CD14-positive monocyte (primary cell): ENCODE measurements around the gene IFI44L. TPM values are rescaled to one million over a fixed set of nuclear protein-coding genes. Genes with fewer than 3 reads are reported as not detected.

ENCODE experiments used
- DNase-seq, 3 donors: peaks; one replicate each; pipeline ENCODE4 v3.0.0-alpha.2; 2011 to 2022
- H2AFZ ChIP-seq: 2 replicates; pipeline ENCODE4 v1.6.0; 2012; ENCODE audit warnings: mild to moderate bottlenecking, low read depth, low read length, inconsistent platforms; ENCODE audit not compliant: insufficient read depth, poor library complexity, severe bottlenecking
- H3K27ac ChIP-seq, 2 donors: 1 replicate in 1 of 2; 2 replicates in 1 of 2; pipeline ENCODE4 v1.5.1; 2012 to 2013; ENCODE audit warnings: low read length in 2 of 2, control low read depth in 1 of 2, inconsistent platforms in 1 of 2, low read depth in 1 of 2, mild to moderate bottlenecking in 1 of 2
- H3K27me3 ChIP-seq, 2 donors: one replicate each; pipeline versions ENCODE4 v1.6.0 to v1.6.1; 2011 to 2013; ENCODE audit warnings: low read length in 2 of 2; ENCODE audit not compliant: control insufficient read depth in 2 of 2, insufficient read depth in 2 of 2
- H3K36me3 ChIP-seq, 2 donors: replicated peaks in 1 of 2; 1 replicate in 1 of 2; 2 replicates in 1 of 2; pipeline versions ENCODE4 v1.5.1 to v1.6.1; 2012 to 2013; ENCODE audit warnings: low read length in 2 of 2, control low read depth in 1 of 2, inconsistent platforms in 1 of 2, mild to moderate bottlenecking in 1 of 2; ENCODE audit not compliant: insufficient read depth in 2 of 2, control insufficient read depth in 1 of 2
- H3K4me1 ChIP-seq, 2 donors: 1 replicate in 1 of 2; 2 replicates in 1 of 2; pipeline versions ENCODE4 v1.5.1 to v1.6.1; 2012 to 2013; ENCODE audit warnings: low read length in 2 of 2, control low read depth in 1 of 2, inconsistent platforms in 1 of 2, mild to moderate bottlenecking in 1 of 2, moderate library complexity in 1 of 2; ENCODE audit not compliant: insufficient read depth in 2 of 2, control insufficient read depth in 1 of 2
- H3K4me2 ChIP-seq: replicated peaks from 2 replicates; pipeline ENCODE3; 2012; ENCODE audit warnings: low read length, moderate library complexity, mild to moderate bottlenecking; ENCODE audit not compliant: poor library complexity, severe bottlenecking; ENCODE audit errors: extremely low read depth
- H3K4me3 ChIP-seq, 3 experiments: fragments of 200-600 bp in 1 of 3; sonication (generic) in 1 of 3; replicated peaks in 1 of 3; 1 replicate in 2 of 3; 2 replicates in 1 of 3; pipeline ENCODE4 v1.5.1; 2011 to 2013; ENCODE audit warnings: low read length in 3 of 3, mild to moderate bottlenecking in 3 of 3, control low read depth in 2 of 3, low read depth in 2 of 3, inconsistent platforms in 1 of 3, moderate library complexity in 1 of 3
- H3K79me2 ChIP-seq: 2 replicates; pipeline ENCODE4 v1.6.0; 2012; ENCODE audit warnings: mild to moderate bottlenecking, control low read depth, inconsistent platforms, low read length, moderate library complexity; ENCODE audit not compliant: insufficient read depth
- H3K9ac ChIP-seq: 2 replicates; pipeline ENCODE4 v1.6.0; 2017; ENCODE audit warnings: low read length, mild to moderate bottlenecking; ENCODE audit not compliant: insufficient read depth, poor library complexity, severe bottlenecking
- H3K9me3 ChIP-seq, 2 donors: replicated peaks in 1 of 2; 1 replicate in 1 of 2; 2 replicates in 1 of 2; pipeline versions ENCODE4 v1.5.1 to v1.6.1; 2012 to 2013; ENCODE audit warnings: low read length in 2 of 2, control low read depth in 1 of 2; ENCODE audit not compliant: control insufficient read depth in 1 of 2, insufficient read depth in 1 of 2
- H4K20me1 ChIP-seq: 2 replicates; pipeline ENCODE4 v1.6.0; 2012; ENCODE audit warnings: mild to moderate bottlenecking, low read length, control low read depth, moderate library complexity; ENCODE audit not compliant: insufficient read depth
- H3K27ac Mint-ChIP-seq, 7 donors: one replicate each; pipeline ENCODE4 v1.8.0; 2020; ENCODE audit warnings: mild to moderate bottlenecking in 7 of 7, mixed read lengths in 7 of 7, moderate library complexity in 6 of 7, inconsistent platforms in 2 of 7
- H3K27me3 Mint-ChIP-seq, 3 donors: one replicate each; pipeline ENCODE4 v1.8.0; 2021 to 2022; ENCODE audit warnings: low read depth in 3 of 3, mild to moderate bottlenecking in 3 of 3, mixed read lengths in 3 of 3, moderate library complexity in 3 of 3, inconsistent platforms in 1 of 3
- H3K36me3 Mint-ChIP-seq, 2 donors: one replicate each; pipeline ENCODE4 v1.8.0; 2020; ENCODE audit warnings: mixed read lengths in 2 of 2, inconsistent platforms in 1 of 2, mild to moderate bottlenecking in 1 of 2
- H3K4me1 Mint-ChIP-seq: one replicate; pipeline ENCODE4 v1.8.0; 2020; ENCODE audit warnings: mild to moderate bottlenecking, mixed read lengths
- H3K4me3 Mint-ChIP-seq, 2 donors: one replicate each; pipeline ENCODE4 v1.8.0; 2020; ENCODE audit warnings: mild to moderate bottlenecking in 2 of 2, mixed read lengths in 2 of 2, moderate library complexity in 1 of 2
- H3K9me3 Mint-ChIP-seq, 7 donors: one replicate each; pipeline ENCODE4 v1.8.0; 2020 to 2022; ENCODE audit warnings: mixed read lengths in 7 of 7, mild to moderate bottlenecking in 6 of 7, moderate library complexity in 6 of 7, inconsistent platforms in 2 of 7
- CTCF ChIP-seq: fragments of 200-600 bp; IDR thresholded peaks from one replicate; pipeline ENCODE4 v1.8.0; 2022; ENCODE audit warnings: antibody characterized with exemption, mild to moderate bottlenecking
- WGBS: methylation state at CpG from one replicate; pipeline ENCODE4 v1.1.5; 2013; ENCODE audit warnings: missing lambda C conversion rate; ENCODE audit not compliant: insufficient coverage; 5-methylcytosine and 5-hydroxymethylcytosine counted together
- intact Hi-C, 2 donors: fragments of 100-400 bp; cut with micrococcal nuclease; formaldehyde crosslinking; loops; one replicate each; pipeline versions ENCODE4 v1.15.0 to v1.15.1; 2023
- polyA plus RNA-seq, 3 donors: library from polyadenylated mRNA; depleted of rRNA in 1 of 3; unstranded in 2 of 3; stranded (reverse) in 1 of 3; fragments of 300-500 nt in 2 of 3; fragments of >200 nt in 1 of 3; fragmentation: Illumina TruSeq in 2 of 3; gene quantifications; 1 replicate in 2 of 3; 2 replicates in 1 of 3; pipeline ENCODE4 v1.2.3, GENCODE V29; 2012 to 2021

IFI44L gene
- polyA plus RNA-seq, 3 donors, result 8.6 to 17.4 (median 11.0) TPM

GRCh38 chr1:78619032-78619431, 1.2 kb upstream of the IFI44L start:
- TF ChIP-seq CTCF, result no peak
- H3K4me3 Mint-ChIP-seq, result peak overlapping the region in 1 of 2 donors; percentile 91
- no peak for DNase-seq
- no peaks in the 10 kb centered on the region for H3K79me2 ChIP-seq
- intact Hi-C loops, result loop anchor here (2.0 to 5.0 kb wide), 2 partner anchors 53 to 56 kb away; no protein-coding TSS in a partner anchor
- H3K27ac Mint-ChIP-seq, result no peak overlapping the region
- peaks cover 35% of the 10 kb centered on the region for H3K4me1 Mint-ChIP-seq
- peaks cover 0 to 3% of the 10 kb centered on the region in 2 donors for H3K36me3 Mint-ChIP-seq
- no peaks in the 10 kb centered on the region for H3K9me3 ChIP-seq
- no peaks in the 10 kb centered on the region for H3K27me3 ChIP-seq
- H2AFZ ChIP-seq, result peak overlapping the region; percentile 61
- no peak overlapping the region for H3K4me2 ChIP-seq
- H3K9ac ChIP-seq, result no peak overlapping the region
- no peaks in the 10 kb centered on the region for H3K36me3 ChIP-seq
- H3K27me3 Mint-ChIP-seq, result no peaks in the 10 kb centered on the region
- no peaks in the 10 kb centered on the region for H3K9me3 Mint-ChIP-seq
- peaks cover 20 to 30% of the 10 kb centered on the region in 2 donors for H3K4me1 ChIP-seq
- WGBS, result 80% methylated on average over 2 of the region's 3 CpGs
- no peak overlapping the region for H3K27ac ChIP-seq
- H3K4me3 ChIP-seq, result no peak overlapping the region
- H4K20me1 ChIP-seq, result no peaks in the 10 kb centered on the region

- Histone ChIP-seq H3K4me3 (peak overlapping the region in 1 of 3 experiments; percentile 76), H3K9ac (peak overlapping the region; percentile 45), H3K36me3 (no peaks in the 10 kb centered on the region), H2AFZ (peak overlapping the region; percentile 61), H3K4me1 (peaks cover 20 to 30% of the 10 kb centered on the region in 2 donors), H3K79me2 (no peaks in the 10 kb centered on the region), H4K20me1 (no peaks in the 10 kb centered on the region), H3K9me3 (no peaks in the 10 kb centered on the region), H3K27me3 (no peaks in the 10 kb centered on the region), H3K4me2 (peak overlapping the region; percentile 78), H3K27ac (peak overlapping the region in 1 of 2 donors; percentile 77)
- Mint-ChIP-seq H3K27me3 (no peaks in the 10 kb centered on the region), H3K4me3 (peak overlapping the region in 1 of 2 donors; percentile 91), H3K36me3 (peaks cover 0 to 3% of the 10 kb centered on the region in 2 donors), H3K9me3 (no peaks in the 10 kb centered on the region), H3K27ac (peak overlapping the region in 2 of 7 donors; percentile 40 to 82), H3K4me1 (peaks cover 35% of the 10 kb centered on the region)
- no peak for TF ChIP-seq CTCF
- intact Hi-C loops, result loop anchor here (2.0 to 5.0 kb wide), 2 partner anchors 53 to 55 kb away; no protein-coding TSS in a partner anchor
- WGBS, result 78% methylated on average over 4 of the region's 4 CpGs
- no peak for DNase-seq
These were observed 824 bp upstream of the IFI44L start for GRCh38 chr1:78619446-78619802.
